NOMO-1 (cell line): Measurements from ENCODE around the gene RPL12.
A peak's percentile ranks its signal among the peaks of the same experiment; 100 is the strongest.
"Not testable (repeated sequence)": the region's sequence is repeated elsewhere in the genome, so short reads cannot be mapped to it uniquely, and the experiment has no call there.

Experiments used
- DNase-seq, 2 experiments: peaks; one replicate each; lab custom pipeline; 2025; ENCODE audit not compliant: unreplicated experiment in 2 of 2; lab: John Stamatoyannopoulos, UW

RPL12 gene

DNA sequence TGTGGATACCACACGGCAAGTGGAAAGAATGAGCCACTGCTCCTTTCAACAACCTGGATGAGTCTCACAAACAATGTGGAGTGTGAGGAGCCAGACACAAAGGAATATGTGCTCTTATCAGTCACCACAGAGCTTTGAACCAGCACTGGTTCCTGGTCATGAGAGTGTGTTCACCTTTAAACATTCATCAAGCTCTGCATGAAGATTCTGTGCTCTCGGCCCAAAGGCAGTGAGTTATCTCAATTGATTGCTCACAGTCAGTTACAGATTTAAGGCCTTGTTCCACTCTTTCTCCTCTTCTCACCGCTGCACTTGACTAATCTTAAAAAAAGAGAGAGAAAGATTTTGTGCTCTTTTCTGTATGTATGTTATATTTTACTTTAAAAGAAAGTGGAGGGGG, 19.5 kb upstream of the RPL12 start:
- no peak for DNase-seq

DNA sequence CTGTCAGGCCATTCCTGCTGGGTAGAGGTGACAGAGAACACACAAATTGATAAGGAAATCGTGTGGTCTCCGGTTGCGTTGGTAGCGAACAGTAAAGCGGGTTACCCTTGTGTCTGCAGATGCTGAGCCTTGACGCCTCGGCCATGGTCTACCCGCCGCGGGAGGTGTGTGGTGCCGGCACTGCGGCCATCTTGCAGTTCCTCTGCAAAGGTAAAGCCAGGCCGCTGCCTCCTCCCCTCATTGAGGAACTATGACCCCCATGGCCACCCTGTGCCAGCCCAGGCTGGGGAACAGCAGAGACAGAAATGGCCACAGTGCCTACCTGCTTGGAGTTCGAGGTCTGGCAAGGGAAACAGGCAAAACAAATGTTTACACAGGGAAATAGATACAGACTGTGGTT, 16.4 kb upstream of the RPL12 start:
- no peak for DNase-seq

DNA sequence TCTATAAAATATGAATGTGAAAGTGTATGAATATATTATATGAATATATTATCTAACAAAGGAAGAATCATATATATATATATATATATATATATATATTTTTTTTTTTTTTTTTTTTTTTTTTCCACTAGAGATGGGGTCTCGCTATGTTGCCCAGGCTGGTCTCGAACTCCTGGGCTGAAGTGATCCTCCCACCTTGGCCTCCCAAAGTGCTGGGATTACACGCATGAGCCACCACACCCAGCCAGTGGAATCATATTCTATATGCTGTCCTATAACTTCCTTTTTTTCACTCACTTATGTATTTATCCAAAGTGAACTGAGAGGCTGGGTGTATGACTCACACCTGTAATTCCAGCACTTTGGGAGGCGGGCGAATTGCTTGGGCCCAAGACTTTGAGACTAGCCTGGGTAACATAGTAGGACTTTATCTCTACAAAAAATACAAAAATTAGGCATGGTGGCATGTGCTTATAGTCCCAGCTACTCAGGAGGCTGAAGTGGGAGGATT, 15.3 kb upstream of the RPL12 start:
- DNase-seq, result not testable (repeated sequence)

DNA sequence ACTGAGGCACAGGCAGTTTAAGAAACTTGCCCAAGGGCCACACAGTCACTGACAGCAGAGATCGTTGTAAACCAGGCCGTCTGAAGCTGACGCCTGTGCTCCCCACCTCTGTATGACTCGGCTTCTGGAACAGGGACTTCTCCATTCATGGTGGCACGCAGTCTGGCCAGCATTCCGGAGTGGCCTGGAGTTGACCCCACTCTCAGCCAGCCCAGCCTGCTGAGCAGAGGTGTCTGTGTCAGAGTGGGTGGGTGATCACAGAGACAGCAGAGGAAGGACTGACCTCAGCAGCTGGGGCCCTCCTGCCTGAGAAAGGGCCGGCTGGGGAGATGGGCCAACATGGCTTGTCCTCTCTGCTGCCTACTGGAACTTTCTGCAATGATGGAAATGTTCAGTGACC, 12.7 kb upstream of the RPL12 start:
- no peak for DNase-seq

DNA sequence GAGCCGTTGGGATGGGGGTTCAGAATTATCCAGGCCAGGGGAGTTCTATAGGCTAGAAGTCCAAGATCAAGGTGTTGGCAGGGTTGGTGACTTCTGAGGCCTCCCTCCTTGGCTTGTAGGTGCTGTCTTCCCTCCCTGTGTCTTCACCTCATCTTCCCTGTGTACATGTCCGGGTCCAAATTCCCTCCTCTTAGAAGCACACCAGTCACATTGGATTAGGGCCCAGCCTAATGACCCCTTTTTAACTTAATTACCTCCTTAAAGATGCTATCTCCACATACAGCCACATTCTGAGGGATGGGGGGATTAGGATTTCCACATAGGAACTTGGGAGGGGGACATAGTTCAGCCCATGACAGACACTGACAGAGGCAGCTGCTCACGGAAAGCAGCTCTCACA, 12.2 kb upstream of the RPL12 start:
- no peak for DNase-seq

DNA sequence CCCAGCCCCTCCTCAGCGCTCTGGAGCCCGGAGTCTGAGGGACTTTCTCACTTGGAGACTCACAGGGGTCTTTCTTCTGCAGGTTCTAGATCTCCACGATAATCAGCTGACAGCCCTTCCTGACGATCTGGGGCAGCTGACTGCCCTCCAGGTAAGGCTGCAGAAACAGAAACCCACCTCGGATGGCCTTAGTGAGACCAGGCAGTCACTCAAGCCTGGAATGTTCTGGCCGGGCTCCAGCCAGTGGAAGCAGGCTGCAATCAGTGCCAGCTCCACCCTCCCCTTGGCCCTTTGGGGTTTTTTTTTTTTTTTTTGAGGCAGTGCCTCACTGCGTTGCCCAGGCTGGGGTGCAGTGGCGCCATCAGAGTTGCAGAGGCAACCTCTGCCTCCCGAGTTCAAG, 7.7 kb upstream of the RPL12 start:
- DNase-seq, result no peak

DNA sequence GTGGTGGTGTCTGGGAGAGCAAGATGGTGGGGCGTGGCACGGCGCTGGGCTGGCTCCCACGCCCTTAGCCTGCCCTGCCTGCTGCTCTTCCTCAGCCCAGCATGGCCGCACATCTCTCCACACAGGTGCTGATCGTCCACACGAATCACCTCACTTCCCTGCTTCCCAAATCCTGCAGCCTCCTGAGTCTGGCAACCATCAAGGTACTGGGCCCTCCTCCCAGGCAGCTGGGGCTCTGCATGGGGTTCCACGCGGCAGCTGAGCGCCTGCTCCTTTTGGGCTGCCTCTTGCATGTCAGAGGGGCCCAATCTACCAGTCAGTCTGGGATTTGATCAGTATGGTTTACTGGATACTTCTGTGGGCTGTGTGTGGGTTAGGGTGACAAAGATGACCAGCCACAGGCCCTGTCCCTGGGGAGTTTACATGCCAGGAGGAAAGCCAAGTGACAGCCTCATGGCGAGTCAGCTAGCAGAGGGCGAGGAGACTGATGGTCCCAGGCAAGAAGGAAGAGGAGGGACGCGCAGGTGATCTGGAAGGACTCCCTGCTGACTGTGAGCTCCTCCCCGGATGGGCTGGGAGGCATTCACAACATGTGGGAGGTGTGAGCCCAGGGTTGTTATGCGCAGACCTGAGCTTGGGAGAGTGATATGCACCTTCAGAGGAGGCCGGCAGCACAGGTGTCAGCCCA, 6.1 kb upstream of the RPL12 start:
- DNase-seq, result no peak

DNA sequence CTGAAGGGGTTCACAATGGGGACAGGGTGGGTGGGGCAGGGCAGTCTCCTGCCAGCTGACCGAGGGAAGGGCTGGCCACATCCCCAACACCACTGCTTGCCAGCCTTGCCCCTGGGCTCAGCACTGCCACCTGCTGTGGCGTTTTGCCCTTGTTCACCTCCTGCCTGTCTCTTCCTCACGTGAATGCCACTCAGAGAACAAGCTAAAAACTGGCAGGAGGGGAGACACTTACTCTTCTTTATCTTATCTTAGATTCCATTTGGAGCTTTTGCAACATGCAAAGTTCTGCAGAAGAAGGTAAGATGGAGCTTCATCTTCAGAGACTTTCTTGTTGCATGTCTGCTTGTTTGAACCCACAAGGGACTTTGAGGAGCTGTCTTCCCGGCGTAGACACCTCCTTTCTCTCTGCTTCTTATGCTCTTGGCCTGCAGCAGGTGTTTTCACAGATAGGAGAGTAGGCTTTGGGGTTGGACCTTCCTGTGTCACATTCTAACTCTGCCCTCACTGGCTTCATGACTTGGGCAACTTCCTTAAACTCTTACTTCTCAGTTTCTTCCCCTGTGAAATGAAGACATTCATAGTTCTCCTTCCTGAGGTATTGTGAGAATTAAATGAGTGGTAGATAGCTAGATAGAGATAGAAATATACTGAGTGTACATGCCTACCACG, 4.3 kb upstream of the RPL12 start:
- DNase-seq, result peak; percentile 74 to 96

DNA sequence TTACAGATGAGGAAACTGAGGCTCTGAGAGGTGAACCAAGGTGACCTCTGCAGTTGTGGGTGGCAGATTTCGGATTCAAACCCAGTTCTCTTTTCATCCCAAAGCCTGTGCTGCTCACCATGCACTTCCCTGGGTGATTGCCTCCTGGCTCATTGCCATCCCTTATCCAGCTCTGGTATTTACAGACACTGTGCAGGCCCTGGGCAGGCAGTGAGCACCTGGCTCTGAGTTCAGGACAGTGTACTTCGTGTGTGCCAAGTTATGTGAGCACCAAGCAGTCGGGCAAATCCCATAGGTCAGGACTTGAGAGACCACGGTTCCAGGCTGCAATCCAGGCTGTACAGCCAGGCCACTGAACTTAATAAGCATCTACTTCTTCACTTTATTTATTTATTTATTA, 1.5 kb upstream of the RPL12 start:
- no peak for DNase-seq

DNA sequence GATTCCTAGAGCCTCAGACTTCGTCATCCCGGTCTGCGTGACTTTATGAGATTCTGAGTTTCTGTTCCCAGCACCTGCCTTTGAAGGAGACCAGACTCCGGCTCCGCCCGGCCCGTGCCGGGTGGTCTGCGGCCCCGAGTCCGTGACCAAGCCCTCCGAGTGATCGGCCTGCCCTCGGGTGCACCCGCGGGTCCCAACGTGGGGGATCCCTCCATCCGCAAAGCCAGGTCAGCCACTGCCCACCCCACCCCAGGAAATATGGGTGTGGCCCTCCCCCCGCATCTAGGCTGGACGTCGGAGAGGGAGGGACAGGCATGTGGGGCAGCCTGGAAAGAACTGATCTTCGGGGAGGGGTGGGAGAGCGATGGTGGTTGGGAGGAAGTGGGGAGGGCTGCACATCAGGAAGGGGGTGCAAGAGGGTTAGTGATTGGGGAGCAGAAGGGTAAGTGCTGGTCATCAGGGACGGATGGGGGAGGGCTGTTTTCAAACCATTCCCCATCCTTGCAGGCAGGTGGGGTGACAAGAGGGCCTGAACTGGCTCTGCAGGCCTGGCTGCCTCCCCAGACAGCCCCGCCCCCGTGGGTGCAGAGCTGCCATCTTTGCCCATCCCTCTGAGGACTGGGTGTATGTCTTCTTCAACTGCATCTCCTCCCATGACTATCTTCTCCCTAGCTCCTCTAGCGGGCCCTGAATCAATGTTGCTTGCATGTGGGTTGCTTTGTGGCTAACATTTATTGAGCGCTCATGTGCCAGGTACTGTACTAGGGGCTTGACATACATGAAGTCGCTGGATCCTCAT, 851 bp upstream of the RPL12 start:
- peak; percentile 32 to 33 for DNase-seq

DNA sequence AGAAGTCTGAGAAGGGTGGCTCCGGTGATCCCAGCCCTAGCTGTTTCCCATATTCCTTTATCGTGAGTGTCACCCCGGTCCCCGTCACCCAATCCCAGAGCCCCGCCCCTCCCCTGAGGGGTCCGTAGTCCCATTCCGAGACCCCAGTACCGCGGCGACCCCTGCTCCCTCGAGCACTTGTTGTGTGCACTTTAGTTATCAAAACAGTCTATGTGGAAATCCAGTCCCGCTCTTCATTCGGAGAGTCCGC, 327 bp upstream of the RPL12 start:
- DNase-seq, result no peak

DNA sequence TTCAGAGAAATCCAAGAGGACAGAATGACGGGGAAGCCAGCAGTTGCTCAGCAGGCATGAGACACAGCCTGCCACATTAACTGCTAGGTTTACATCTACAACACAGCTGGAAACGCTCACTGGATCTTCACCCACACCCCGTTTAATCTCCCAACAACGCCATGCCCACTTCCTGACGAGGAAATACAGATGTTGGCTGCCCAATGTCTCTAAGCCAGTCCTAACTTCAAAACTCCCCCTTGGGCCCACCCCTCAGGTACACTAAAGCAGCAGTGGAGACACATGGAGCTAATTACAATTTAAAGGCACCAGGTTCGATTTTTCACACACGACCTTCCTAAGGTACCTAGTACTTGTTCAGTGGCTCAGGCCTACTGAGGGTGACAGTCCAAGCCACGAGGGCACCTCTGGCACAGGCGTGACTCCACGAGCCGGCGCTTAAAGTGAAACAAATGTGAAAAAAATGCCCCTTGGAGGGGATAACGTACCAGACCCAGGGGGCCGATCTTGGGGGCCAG, 904 bp downstream of the RPL12 start:
- no peak for DNase-seq

DNA sequence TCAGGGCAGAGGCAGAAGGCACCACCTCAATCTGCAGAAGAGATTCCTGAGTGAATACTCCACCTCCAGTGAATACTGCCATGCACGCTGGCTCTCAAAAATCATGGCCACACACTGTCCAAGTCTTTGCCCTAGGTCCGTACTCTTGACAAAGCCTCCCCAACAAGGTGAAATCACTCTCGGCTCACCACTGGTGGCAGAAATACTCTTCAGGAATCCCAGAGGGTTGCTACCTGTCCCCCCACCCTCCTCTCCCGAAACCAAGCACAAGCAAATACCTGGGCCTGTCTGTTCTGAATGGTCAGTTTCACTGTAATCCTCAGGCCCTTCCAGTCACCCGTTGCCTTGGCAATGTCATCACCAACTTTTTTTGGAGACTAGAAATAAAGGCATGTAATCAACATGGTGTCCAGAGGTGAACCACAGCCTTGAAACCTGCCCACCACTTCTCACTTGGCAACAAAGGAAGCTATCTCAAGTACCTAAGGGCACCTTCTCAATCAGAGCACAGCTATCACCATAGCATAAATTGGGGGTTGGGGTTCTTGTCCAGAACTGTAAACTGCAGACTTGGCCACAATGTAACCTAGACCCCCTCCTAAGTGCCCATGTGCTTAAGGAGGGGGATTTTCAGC, 1.8 kb downstream of the RPL12 start:
- no peak for DNase-seq

DNA sequence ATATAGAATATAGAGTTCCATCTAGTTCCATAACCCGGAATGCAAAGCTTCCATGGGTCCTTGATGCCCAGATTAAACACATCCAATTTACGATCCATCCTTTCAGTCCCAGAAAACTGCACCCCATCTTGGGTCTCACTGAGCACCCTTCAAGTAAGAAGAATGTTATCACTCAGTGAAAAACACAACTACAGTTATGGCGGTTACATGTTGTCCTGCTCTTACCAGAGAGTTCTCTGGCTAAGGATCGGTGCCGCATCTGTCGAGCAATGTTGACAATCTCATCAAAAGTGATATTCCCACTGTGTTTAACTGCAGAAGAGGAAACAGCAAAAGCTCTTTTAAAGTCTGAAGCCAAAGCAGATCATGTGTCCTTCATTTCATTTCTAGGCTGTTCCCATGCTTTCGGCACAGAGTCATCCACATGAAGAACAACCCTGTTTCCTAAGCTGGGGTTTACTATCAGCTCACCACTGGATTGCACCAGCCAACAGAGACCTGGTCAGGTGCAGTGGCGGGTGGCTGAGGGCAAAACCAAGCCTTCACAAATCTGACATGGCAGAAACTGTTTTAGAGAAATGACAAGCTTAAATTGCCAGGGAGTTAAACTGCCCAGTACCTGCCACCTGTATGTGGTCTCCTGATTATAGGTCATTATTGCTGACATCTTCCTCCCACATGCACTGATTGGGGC, 2.9 kb downstream of the RPL12 start:
- DNase-seq, result no peak

DNA sequence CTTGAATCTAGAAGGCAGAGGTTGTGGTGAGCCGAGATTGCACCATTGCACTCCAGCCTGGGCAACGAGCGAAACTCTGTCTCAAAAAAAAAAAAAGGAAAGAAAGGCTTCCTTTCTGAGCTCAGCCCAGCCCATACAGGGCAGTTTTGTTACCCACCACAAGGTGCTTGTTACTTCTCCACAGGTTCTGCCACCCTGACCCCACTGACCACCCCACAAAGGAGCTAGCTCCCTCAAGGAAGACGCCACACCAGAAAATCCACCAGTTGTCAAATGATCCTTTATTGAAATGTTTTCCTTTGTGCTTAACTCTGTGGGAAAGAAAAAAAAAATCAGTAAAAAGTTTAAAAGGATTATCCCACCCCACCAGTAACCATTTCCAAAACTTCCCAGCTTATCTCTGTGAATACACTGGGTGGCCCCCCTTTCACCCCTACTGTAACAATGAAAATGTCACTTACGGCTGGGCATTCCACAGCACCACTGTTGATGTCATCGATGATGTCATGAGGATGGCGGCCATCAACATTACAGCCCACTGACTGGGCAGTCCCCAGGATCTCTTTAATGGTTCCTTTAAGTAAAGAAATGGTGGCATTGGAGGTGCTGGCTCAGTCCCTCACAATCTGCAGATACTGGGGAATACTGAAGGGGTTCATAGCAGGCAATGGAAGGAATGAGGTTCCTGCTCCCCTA, 3.6 kb downstream of the RPL12 start:
- no peak for DNase-seq

DNA sequence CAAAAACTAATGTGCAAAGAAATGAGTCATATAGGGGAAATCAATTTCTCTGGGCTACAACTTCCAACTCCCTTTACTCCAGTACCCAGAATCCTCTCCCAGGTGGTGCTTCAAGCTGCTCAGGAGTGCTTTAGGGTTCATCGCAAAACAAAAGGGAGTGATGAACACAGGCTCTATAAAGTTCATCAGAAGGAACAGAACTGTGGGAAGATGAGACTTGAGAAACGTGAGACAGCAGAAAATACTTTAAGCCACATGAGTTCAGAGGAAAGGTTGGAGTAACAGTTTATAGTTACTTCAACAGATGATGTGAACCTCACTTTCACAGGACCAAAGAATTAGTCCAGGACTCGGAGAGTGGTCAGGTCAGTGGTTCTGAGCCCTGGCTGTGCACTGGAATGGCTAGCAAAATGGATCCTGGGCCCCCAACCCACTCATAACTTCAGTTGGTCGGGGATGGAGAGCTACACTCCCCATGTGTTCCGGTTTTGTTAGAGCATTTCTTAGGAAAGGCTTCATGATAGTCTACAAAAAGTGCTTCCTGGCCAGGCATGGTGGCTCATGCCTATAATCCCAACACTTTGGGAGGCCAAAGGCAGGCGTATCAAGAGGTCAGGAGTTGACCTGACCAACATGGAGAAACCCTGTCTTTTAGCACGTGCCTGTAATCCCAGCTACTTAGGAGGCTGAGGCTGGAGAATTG, 4.3 kb downstream of the RPL12 start:
- no peak for DNase-seq

DNA sequence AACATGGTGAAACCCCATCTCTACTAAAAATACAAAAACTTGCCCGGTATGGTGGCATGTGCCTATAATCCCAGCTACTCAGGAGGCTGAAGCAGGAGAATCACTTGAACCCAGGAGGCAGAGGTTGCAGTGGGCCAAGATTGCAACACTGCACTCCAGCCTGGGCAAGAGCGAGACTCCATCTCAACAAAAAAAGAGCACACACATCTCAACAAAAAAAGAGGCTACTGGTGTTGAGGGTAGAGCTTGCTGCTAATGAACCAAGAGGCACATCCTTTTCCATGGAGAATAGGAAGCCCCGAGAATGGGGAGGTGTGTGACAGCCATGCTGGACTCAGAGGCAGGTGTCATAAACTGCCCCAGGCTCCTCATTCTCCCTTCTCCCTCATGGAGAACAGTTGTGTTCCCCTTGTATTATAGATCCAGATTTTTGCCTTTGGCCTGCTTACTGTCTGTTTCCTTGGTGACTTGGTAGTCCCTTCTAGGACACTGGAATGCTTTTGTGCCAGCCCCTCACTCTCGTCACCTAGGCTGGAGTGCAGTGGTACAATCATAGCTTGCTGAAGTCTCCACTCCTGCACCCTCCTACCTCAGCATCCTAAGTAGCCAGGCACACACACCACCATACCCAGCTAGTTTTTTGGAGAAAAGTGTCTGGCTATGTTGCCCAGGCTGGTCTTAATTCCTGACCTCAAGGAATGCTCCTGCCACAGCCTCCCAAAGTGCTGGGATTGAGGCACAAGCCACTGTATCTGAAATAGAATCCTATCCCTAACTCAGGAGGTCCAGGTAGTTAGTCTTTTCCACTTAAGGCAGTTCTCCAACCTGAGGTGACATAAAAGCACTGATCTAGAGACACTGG, 5.1 kb downstream of the RPL12 start:
- no peak for DNase-seq
